AG09309 (cell line): Measurements from ENCODE around the gene PGF.
A peak's percentile ranks its signal among the peaks of the same experiment; 100 is the strongest.

Experiments used
- DNase-seq: peaks from one replicate; pipeline ENCODE4 v3.0.0-alpha.2; 2010; ENCODE audit warnings: low read depth
- H3K4me3 ChIP-seq: 2 replicates; pipeline ENCODE4 v1.5.1; 2011; ENCODE audit warnings: mild to moderate bottlenecking, low read depth, low read length, moderate library complexity; ENCODE audit not compliant: control insufficient read depth
- TF ChIP-seq, protein P1 (sequence below): IDR thresholded peaks from 2 replicates; pipeline ENCODE4 v1.5.1; 2011; ENCODE audit warnings: mild to moderate bottlenecking, low read depth, low read length, inconsistent platforms; ENCODE audit not compliant: insufficient read depth, control insufficient read depth; ENCODE audit errors: missing control alignments

PGF gene

DNA sequence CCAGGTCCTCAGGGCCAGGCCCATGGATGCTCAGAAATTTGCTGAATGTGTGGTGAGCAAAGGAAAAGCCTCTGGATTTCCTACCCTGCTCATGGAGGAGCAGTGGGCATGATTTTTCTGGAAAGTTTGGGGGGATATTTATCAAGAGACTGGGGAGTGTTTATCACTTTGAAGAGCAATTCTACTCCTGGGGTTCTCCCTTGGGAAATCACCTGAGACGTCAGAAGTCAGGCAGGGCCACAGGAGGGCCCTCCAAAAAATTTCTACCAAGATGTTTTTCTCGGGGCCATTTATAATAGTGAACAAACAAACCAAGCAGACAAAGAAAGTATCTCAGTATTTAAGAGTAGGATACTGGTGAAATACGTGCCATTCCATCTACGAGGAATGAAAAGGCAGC is 27.3 kb upstream of the PGF start:
- TF ChIP-seq, protein P1, sequence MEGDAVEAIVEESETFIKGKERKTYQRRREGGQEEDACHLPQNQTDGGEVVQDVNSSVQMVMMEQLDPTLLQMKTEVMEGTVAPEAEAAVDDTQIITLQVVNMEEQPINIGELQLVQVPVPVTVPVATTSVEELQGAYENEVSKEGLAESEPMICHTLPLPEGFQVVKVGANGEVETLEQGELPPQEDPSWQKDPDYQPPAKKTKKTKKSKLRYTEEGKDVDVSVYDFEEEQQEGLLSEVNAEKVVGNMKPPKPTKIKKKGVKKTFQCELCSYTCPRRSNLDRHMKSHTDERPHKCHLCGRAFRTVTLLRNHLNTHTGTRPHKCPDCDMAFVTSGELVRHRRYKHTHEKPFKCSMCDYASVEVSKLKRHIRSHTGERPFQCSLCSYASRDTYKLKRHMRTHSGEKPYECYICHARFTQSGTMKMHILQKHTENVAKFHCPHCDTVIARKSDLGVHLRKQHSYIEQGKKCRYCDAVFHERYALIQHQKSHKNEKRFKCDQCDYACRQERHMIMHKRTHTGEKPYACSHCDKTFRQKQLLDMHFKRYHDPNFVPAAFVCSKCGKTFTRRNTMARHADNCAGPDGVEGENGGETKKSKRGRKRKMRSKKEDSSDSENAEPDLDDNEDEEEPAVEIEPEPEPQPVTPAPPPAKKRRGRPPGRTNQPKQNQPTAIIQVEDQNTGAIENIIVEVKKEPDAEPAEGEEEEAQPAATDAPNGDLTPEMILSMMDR, result no peak
- DNase-seq, result no peak
- H3K4me3 ChIP-seq, result no peak overlapping the region

DNA sequence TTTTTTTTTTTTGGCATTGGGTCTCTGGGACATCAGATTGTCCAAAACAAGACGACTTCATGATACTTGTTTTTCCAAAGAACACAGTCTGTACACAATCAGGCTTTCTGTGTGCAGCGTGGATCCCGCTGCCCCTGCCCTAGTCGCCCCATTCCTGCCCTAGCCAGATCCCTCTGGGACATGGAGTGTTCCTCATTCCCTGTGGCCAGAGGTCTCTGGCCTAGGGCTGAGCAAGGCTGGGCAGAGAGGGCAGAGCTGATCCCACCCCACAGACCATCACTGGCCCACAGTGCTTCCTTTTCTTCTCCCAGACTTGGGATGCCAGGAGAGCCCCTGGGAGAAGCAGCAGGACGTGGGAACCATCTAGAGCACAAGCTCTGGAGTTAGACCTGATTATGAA is 26.4 kb upstream of the PGF start:
- no peak for DNase-seq
- no peak overlapping the region for H3K4me3 ChIP-seq
- TF ChIP-seq, protein P1, result no peak

DNA sequence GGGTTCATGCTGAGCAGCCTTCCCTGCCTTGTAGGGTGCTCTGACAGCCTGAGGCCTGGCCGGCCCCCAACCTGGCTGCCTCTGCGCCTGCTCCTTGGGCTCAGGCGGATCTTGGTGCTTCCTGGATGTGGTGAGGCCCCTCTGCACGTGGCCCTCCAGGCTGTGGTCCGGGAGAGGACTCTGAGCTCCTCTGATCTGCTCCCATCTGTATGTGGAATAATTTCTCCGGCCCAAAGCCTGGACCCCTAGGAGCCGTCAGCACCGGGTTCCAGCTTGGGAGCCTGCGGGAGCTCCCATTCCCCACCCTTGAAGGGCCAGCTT is 26.0 kb upstream of the PGF start:
- no peak overlapping the region for H3K4me3 ChIP-seq
- DNase-seq, result no peak
- TF ChIP-seq, protein P1, result no peak

DNA sequence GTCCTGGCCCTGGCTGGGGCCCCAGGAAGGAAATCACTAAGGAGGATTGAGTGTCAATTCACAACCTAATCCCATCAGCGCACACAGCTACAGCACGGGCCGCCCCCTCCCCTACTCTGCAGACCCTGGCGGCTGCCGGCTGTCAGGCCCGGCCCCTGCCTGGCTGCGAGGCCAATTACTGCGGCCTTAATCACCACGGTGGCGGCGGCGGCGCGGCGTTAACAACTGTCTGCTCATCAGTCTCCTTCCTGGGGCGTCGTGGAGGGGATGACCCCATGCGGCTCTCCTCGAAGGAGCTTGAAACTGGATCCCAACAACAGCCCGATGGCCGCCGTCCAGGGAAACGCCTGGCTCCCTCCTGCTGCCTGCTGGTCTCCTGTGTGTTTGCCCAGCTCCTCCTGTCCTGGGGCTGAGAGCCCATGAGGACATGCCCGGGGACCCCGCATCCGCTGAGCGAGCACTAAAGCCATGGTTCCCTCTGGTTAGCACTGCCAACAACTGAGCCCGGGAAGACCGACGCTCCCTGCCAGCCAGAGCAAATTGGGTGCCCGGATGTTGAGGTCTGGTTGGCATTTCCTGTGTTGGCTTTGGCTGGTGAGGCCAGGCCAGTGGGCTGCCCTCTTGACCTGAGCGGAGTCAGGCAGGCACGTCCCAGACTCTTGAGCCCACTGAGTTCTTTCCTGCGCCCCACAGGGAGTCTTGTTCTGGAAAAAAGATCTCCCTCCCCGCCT is 25.5 kb upstream of the PGF start:
- no peak for DNase-seq
- no peak overlapping the region for H3K4me3 ChIP-seq
- TF ChIP-seq, protein P1, result no peak

DNA sequence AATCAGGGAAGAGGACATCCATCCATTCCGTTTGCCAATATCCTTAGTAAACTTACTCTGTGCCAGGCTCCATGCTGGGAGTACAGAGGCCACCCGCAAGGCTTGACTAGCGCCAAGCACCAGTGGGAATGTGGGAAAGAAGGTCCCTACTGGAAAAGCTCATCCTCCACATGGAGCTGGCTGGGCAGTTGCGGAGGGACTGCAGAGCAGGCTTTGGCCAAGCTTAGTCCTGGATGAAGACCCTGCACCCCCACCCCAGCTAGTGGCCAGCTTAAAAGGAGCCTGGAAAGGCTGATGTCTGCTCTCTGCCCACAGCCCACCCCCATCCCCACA is 25.0 kb upstream of the PGF start:
- no peak overlapping the region for H3K4me3 ChIP-seq
- TF ChIP-seq, protein P1, result no peak
- no peak for DNase-seq

DNA sequence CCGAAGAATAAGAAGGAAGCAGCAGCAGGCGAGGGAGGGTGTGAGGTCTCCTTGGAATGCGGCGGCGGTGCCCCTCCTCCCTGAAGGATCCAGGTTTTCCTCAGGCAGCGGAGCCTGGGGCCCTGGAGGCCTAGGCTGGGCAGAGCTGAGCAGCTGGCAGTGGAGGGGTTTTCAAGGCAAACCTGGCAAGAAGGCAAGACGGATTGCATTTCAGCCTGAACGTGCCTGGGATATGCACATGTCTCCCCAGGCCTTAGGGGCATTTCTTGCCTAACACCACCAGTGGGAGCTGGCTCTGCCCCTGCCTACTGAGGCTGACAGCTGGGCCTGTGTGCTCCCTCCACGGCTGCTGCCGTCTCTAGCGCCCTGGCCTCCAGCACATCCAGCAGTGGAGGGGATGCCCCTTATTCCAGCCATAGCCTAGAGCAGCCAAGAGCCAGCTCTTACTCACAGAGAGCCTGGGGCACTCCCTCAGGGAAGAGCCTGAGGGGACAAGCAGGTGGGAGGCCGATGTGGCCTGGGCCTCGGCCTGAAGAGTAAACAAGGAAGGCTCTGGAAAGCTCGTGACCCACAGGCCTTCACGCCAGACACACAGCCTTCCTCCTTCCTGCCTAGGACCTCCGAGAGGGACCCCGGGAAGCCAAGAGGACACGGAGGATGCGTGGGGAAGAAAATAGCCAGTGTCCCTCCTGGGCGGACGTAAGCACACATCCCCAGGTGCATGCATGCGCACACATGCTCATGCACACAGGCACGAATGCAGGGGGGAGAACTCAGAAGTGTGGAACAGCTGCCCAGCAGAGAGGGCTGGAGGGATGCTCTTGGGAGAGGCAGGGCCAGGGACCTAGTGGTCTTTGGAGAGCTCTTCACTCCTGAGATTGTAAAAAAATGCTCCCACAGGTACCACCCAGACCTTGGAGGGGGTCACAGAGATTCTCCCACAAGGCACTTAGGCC is 24.3 kb upstream of the PGF start:
- H3K4me3 ChIP-seq, result no peak overlapping the region
- DNase-seq, result no peak
- TF ChIP-seq, protein P1, result peak; percentile 13
